Mucosa of rectum (tissue), 2 donors: ENCODE data around the gene CHTF8.

Experiments used
- H3K27ac ChIP-seq, 2 donors: one replicate each; pipeline ENCODE4 v1.7.0; 2013; ENCODE audit warnings: inconsistent platforms in 2 of 2, low read depth in 2 of 2, low read length in 2 of 2
- H3K27me3 ChIP-seq, 2 donors: one replicate each; pipeline ENCODE4 v1.7.0; 2013; ENCODE audit warnings: low read length in 2 of 2; ENCODE audit not compliant: control insufficient read depth in 2 of 2, insufficient read depth in 2 of 2
- H3K36me3 ChIP-seq, 2 donors: one replicate each; pipeline ENCODE4 v1.7.0; 2013; ENCODE audit warnings: low read length in 2 of 2; ENCODE audit not compliant: control insufficient read depth in 2 of 2, insufficient read depth in 2 of 2
- H3K4me1 ChIP-seq, 2 donors: one replicate each; pipeline ENCODE4 v1.7.0; 2013; ENCODE audit warnings: low read length in 2 of 2, mild to moderate bottlenecking in 1 of 2; ENCODE audit not compliant: control insufficient read depth in 2 of 2, insufficient read depth in 2 of 2
- H3K4me3 ChIP-seq, 2 donors: one replicate each; pipeline ENCODE4 v1.7.0; 2013; ENCODE audit warnings: low read length in 2 of 2
- H3K9ac ChIP-seq, 2 donors: one replicate each; pipeline ENCODE4 v1.7.0; 2013; ENCODE audit warnings: low read length in 2 of 2, low read depth in 1 of 2, mild to moderate bottlenecking in 1 of 2
- H3K9me3 ChIP-seq, 2 donors: one replicate each; pipeline ENCODE4 v1.7.0; 2013; ENCODE audit warnings: low read length in 2 of 2; ENCODE audit not compliant: control insufficient read depth in 2 of 2
- donor health status: healthy.
- donor health status: Normal muscosa, but diverticular disease.

The CHTF8 gene

GRCh38 chr16:69114976-69115355 is 17.4 kb downstream of the CHTF8 start:
- H3K9me3 ChIP-seq, result no peaks in the 10 kb centered on the region
- H3K9ac ChIP-seq, result no peak overlapping the region
- H3K27ac ChIP-seq, result no peak overlapping the region
- no peaks in the 10 kb centered on the region for H3K4me1 ChIP-seq
- H3K27me3 ChIP-seq, result no peaks in the 10 kb centered on the region
- H3K36me3 ChIP-seq, result peaks cover 30 to 74% of the 10 kb centered on the region in 2 donors
- H3K4me3 ChIP-seq, result no peak overlapping the region

GRCh38 chr16:69114346-69114975 is 17.9 kb downstream of the CHTF8 start:
- Histone ChIP-seq H3K36me3 (peaks cover 34 to 74% of the 10 kb centered on the region in 2 donors), H3K27ac (no peak overlapping the region), H3K4me1 (no peaks in the 10 kb centered on the region)

GRCh38 chr16:69113216-69113615 is 19.2 kb downstream of the CHTF8 start:
- H3K27ac ChIP-seq, result no peak overlapping the region
- peaks cover 0 to 3% of the 10 kb centered on the region in 2 donors for H3K4me1 ChIP-seq
- no peaks in the 10 kb centered on the region for H3K9me3 ChIP-seq
- H3K36me3 ChIP-seq, result peaks cover 26 to 70% of the 10 kb centered on the region in 2 donors
- H3K27me3 ChIP-seq, result peaks cover 0 to 3% of the 10 kb centered on the region in 2 donors
- H3K9ac ChIP-seq, result no peak overlapping the region
- no peak overlapping the region for H3K4me3 ChIP-seq

More at GRCh38 chr16:69114346-69114975, 17.9 kb downstream of the CHTF8 start:
- Histone ChIP-seq H3K27me3 (no peaks in the 10 kb centered on the region), H3K9me3 (no peaks in the 10 kb centered on the region), H3K4me3 (no peak overlapping the region), H3K9ac (no peak overlapping the region)

GRCh38 chr16:69112285-69113129 is 19.9 kb downstream of the CHTF8 start:
- Histone ChIP-seq H3K27me3 (peaks cover 0 to 4% of the 10 kb centered on the region in 2 donors), H3K36me3 (peaks cover 19 to 63% of the 10 kb centered on the region in 2 donors), H3K9me3 (no peaks in the 10 kb centered on the region), H3K27ac (no peak overlapping the region), H3K4me1 (peaks cover 4 to 10% of the 10 kb centered on the region in 2 donors), H3K4me3 (no peak overlapping the region), H3K9ac (no peak overlapping the region)

- H3K4me1 ChIP-seq, result peaks cover 11 to 16% of the 10 kb centered on the region in 2 donors
- no peak overlapping the region for H3K27ac ChIP-seq
- H3K9ac ChIP-seq, result no peak overlapping the region
- no peaks in the 10 kb centered on the region for H3K9me3 ChIP-seq
- H3K4me3 ChIP-seq, result no peak overlapping the region
- H3K27me3 ChIP-seq, result peaks cover 0 to 4% of the 10 kb centered on the region in 2 donors
- peaks cover 18 to 58% of the 10 kb centered on the region in 2 donors for H3K36me3 ChIP-seq
Measured at GRCh38 chr16:69111876-69112230, 20.5 kb downstream of the CHTF8 start.

- peaks cover 15 to 53% of the 10 kb centered on the region in 2 donors for H3K36me3 ChIP-seq
- H3K4me1 ChIP-seq, result peaks cover 15 to 21% of the 10 kb centered on the region in 2 donors
- H3K9ac ChIP-seq, result no peak overlapping the region
- no peaks in the 10 kb centered on the region for H3K9me3 ChIP-seq
- no peak overlapping the region for H3K27ac ChIP-seq
- H3K4me3 ChIP-seq, result no peak overlapping the region
- peaks cover 0 to 4% of the 10 kb centered on the region in 2 donors for H3K27me3 ChIP-seq
Measured at GRCh38 chr16:69111216-69111875, 21.0 kb downstream of the CHTF8 start.

GRCh38 chr16:69110406-69110805 is 22.0 kb downstream of the CHTF8 start:
- Histone ChIP-seq H3K36me3 (peaks cover 15 to 45% of the 10 kb centered on the region in 2 donors), H3K27me3 (peaks cover 3 to 4% of the 10 kb centered on the region in 2 donors)

GRCh38 chr16:69109486-69110270 is 22.7 kb downstream of the CHTF8 start:
- H3K27ac ChIP-seq, result no peak overlapping the region
- H3K9me3 ChIP-seq, result no peaks in the 10 kb centered on the region
- no peak overlapping the region for H3K9ac ChIP-seq
- H3K27me3 ChIP-seq, result peaks cover 3 to 4% of the 10 kb centered on the region in 2 donors
- peaks cover 9 to 38% of the 10 kb centered on the region in 2 donors for H3K36me3 ChIP-seq
- H3K4me3 ChIP-seq, result no peak overlapping the region
- peaks cover 19 to 24% of the 10 kb centered on the region in 2 donors for H3K4me1 ChIP-seq

More at GRCh38 chr16:69110406-69110805, 22.0 kb downstream of the CHTF8 start:
- Histone ChIP-seq H3K27ac (no peak overlapping the region), H3K4me3 (no peak overlapping the region), H3K4me1 (peaks cover 19 to 24% of the 10 kb centered on the region in 2 donors), H3K9me3 (no peaks in the 10 kb centered on the region), H3K9ac (no peak overlapping the region)

GRCh38 chr16:69108905-69109252 is 23.5 kb downstream of the CHTF8 start:
- peaks cover 5 to 31% of the 10 kb centered on the region in 2 donors for H3K36me3 ChIP-seq
- H3K4me3 ChIP-seq, result no peak overlapping the region
- H3K9me3 ChIP-seq, result no peaks in the 10 kb centered on the region
- H3K27me3 ChIP-seq, result peaks cover 3 to 4% of the 10 kb centered on the region in 2 donors
- peaks cover 19 to 24% of the 10 kb centered on the region in 2 donors for H3K4me1 ChIP-seq
- no peak overlapping the region for H3K27ac ChIP-seq
- H3K9ac ChIP-seq, result no peak overlapping the region
